Left lobe of liver (tissue), 2 donors: ENCODE results near the gene PRKAR2B. TPM values are rescaled to one million over a fixed set of nuclear protein-coding genes. Genes with fewer than 3 reads are reported as not detected.
A peak's percentile ranks its signal among the peaks of the same experiment; 100 is the strongest.
"Not testable (repeated sequence)": the region's sequence is repeated elsewhere in the genome, so short reads cannot be mapped to it uniquely, and the experiment has no call there.

Source experiments
- ATAC-seq: fragments of 200-7000 bp; cut with Tn5 transposase; one replicate; pipeline ENCODE4 v1.9.1; 2020; ENCODE audit warnings: mild to moderate bottlenecking, moderate library complexity
- DNase-seq: peaks from one replicate; pipeline ENCODE4 v3.0.0-alpha.2; 2020; ENCODE audit warnings: low spot score
- total RNA-seq: library from RNA; stranded (reverse); gene quantifications from one replicate; pipeline ENCODE4 v1.2.1, GENCODE V29; 2021
- donor health status: DM: no; HTN: no; CAD: no; lungs with moderate emphysema.
- donor health status: DM: no; HTN: yes; CAD: no.

Gene PRKAR2B
- total RNA-seq, 1 donor from 2014 or later, result 2.0 TPM

DNA sequence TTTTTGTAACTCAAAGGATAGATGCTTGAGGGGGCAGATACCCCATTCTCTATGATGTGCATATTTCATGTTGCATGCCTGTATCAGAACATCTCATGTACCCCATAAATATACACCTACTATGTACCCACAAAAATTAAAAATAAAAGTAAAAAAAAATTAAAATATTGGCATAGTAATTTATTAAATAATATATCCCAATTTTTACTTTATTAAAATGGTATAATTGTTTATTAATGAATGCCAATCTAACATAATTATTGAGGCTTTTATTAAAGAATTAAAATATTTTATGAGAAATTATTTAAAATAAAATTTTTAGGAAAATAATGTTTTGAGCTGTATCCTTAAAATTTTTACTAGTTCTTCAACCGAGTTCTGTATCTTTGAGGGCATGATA lies 105.4 kb downstream of the PRKAR2B start:
- ATAC-seq (no peak), DNase-seq (no peak)

GRCh38 chr7:107150375-107151073 lies 106.0 kb downstream of the PRKAR2B start:
- peak; percentile 53 for DNase-seq
- peak; percentile 78 for ATAC-seq

DNA sequence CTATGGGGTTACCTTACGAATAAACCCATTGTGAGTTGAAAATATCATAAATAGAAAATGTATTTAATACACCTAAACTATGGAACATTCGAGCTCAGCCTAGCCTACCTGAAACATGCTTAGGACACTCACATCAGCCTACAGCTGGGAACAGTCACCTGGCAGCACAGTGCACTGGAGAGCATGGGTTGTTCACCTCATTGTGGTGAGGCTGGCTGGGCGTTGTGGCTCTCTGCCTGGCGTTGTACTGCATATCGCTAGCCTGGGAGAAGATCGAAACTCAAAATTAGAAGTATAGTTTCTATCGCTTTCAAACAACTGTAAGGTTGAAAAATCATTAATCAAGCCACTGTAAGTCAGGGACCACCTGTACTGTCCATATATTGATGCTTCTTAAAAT lies 107.0 kb downstream of the PRKAR2B start:
- no peak for ATAC-seq
- DNase-seq, result no peak

GRCh38 chr7:107152011-107152410 lies 107.5 kb downstream of the PRKAR2B start:
- ATAC-seq (no peak), DNase-seq (no peak)

DNA sequence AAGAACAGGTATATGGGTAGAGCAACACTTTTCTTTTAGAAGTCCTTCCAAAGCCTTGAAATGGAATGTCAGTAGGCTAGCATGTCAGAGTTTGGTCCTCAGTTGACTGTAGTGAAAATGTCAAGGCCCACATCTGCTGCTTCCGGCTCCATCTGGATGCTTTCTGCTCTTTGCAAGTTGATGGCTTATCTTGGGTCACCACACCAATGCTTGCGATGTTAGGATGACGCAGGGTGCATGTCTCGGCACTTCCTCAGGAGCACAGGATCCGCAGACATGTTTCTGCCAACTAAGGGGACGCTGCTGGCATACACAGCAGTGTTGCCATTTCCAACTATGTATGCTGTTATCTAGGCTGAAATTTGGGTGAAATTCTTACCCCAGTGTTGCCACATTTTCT lies 110.3 kb downstream of the PRKAR2B start:
- ATAC-seq (no peak), DNase-seq (no peak)

DNA sequence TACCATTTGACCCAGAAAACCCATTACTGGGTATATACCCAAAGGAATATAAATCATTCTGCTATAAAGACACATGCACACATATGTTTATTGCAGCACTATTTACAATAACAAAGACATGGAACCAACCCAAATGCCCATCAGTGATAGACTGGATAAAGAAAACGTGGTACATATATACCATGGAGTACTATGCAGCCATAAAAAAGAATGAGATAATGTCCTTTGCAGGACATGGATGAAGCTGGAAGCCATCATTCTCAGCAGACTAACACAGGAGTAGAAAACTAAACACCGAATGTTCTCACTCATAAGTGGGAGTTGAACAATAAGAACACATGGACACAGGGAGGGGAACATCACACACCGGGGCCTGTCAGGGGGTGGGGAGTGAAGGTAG lies 111.2 kb downstream of the PRKAR2B start:
- DNase-seq, ATAC-seq: not testable (repeated sequence)

DNA sequence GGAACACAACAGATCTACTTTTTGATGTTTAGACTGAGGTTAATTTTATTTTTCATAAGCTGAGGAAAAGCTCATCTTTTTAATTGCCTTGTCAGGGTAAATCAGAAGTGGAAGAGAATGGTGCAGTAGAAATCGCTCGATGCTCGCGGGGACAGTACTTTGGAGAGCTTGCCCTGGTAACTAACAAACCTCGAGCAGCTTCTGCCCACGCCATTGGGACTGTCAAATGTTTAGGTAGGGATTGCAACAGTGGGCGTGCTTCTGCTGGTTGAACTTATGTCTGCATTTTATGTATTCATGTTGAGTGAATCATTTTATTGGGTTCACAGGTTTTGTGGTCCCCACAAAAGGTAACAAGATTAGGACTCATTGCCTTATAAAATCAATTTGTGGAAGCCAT lies 112.6 kb downstream of the PRKAR2B start:
- no peak for DNase-seq
- ATAC-seq, result no peak

DNA sequence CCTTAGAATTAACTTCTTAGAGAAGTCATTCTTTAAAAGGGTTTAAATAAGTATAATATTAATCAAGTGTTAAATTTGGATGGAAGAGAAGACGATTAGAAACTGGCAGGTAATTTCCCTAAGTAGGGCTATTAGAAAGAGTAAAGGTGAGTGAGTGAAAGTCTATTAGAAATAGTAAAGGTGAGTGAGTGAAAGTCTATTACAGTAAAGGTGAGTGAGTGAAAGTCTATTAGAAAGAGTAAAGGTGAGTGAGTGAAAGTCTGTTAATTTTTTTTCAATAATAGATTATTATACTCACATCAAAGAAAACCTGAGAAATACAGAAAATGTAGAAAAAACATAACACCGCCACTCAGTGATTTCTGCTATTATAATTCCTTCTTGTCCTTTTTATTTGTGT lies 113.5 kb downstream of the PRKAR2B start:
- DNase-seq (no peak), ATAC-seq (no peak)

DNA sequence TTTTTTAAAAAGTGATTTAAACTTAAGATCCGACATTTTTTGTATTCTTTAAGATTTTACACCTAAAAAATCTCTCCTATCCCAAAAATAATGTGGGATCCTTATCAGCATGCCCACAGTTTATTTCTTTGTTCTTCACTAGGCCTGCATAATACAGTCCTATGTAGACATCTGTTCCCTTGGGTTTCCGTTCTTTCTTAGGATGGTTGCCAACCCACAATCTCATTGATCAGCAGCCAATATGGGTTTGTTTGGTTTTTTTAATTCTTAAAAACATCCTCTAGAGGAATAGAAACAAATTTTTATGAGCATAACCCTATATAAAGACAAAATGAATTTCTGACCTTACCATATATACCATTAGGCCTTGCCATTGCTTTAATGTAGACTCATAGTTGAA lies 115.9 kb downstream of the PRKAR2B start:
- ATAC-seq (no peak), DNase-seq (no peak)

GRCh38 chr7:107161415-107161814 lies 116.9 kb downstream of the PRKAR2B start:
- no peak for DNase-seq
- ATAC-seq, result no peak

- no peak for ATAC-seq
Measured at GRCh38 chr7:107162475-107162874, 118.0 kb downstream of the PRKAR2B start.

DNA sequence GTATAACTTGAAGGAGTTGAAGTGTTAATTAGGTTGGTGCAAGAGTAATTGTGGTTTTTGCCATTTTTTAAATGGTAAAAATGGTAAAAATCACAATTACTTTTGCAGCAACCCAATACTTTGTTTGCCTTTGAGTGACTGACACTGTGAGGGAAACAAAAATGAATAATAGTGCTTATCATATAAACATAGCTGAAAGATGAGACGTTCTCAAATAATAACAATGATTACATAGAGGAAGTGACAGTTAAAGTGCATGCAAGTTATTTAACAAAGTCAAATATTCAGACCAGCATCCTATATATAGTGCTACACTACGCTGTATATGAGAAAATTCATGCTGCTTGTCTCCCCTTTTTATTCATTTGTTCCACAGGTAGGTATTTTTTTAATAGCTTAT lies 119.6 kb downstream of the PRKAR2B start:
- DNase-seq (no peak), ATAC-seq (no peak)

More at GRCh38 chr7:107162475-107162874, 118.0 kb downstream of the PRKAR2B start:
- DNase-seq, result no peak

- ATAC-seq (no peak), DNase-seq (no peak)
Measured at GRCh38 chr7:107165341-107165740, 120.8 kb downstream of the PRKAR2B start.

- DNase-seq, result no peak
- no peak for ATAC-seq
Measured at GRCh38 chr7:107166736-107167426, 122.4 kb downstream of the PRKAR2B start.

DNA sequence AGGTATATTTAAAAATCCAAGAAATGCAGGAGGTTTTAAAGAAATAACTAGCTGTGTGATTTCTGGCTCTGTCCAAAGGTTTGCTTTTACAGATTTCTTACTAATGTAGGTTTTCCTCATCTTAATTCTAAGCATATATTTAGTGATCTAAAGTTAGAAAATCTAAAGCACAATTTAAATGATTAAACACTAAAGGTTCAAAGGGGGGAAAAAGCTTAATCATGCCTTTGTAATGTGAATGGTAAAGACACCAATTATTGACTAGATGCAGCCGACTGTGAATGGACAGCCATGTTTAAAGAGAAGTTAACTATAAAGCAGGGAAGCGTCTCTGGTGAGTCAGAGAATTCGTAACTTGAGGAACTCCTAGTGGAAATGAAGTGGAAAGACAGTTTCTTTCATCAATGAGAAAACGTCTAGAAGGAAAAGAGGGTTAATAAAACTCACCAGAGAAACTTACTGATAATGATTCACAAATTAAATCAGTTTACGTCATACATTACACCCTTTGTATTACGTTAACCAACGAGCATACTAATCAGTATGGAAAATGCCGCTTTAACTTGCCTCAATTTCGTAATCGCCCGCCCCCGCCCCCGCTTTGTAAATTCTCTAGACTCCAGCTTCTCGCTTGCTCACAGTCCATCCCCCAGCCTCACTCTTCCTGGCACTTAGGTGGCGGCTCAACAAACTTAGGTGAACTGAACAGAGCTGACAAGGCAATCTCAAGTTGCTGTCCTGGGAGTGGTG lies 123.2 kb downstream of the PRKAR2B start:
- DNase-seq, result no peak

GRCh38 chr7:107168233-107169119 lies 124.0 kb downstream of the PRKAR2B start, which contains the start of gene HBP1:
HBP1 (plus strand) TSS chr7:107169003; CDS start chr7:107179894, 10,891 bp downstream.
- ATAC-seq (peak; percentile 85), DNase-seq (peak; percentile 100)

More for the DNA sequence above, 123.2 kb downstream of the PRKAR2B start:
- ATAC-seq, result peak; percentile 19

- peak; percentile 69 for ATAC-seq
- DNase-seq, result peak; percentile 99
Measured at GRCh38 chr7:107169120-107170050, 124.9 kb downstream of the PRKAR2B start.

DNA sequence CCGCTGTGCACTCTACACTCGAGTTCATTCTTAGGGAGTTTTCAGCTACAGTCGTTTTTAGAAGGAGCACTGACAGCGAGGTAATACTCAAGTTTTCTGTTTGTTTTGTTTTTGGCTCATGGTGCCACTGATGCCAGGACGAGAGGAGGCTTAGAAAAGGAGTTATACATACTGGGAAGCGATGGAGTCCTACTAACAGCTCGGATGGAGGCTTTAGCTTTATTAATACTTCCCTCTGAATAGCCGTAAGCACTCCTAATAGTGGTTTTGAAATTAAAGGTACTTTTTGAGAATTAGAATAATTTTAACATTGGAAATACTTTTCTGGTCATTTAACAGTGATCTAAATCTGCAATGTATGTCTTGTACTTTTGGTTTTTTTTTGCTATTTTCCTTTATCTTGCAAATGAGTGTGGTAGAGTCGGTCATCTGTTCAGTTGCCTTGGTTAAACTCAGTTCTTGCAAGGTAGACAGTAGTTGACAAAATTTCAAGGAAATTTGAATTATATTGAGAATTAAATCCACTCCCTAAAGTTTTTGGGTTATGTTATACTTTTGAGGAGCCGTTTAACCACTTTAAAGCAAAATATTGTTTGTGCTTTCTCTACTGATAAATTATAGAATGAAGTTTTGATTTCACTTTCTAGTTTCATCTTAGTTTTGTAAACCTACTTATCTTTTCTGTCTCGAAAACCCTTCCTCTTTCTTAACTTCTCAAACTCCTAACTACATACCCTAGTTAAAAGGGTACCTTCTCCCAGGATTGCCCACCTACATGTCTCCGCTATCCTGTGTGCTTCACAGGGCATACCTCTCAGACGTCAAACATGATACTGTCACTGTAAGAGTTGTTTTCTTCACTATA lies 125.8 kb downstream of the PRKAR2B start:
- ATAC-seq (no peak), DNase-seq (no peak)

GRCh38 chr7:107171496-107171895 lies 127.0 kb downstream of the PRKAR2B start:
- DNase-seq, result no peak
- no peak for ATAC-seq
